ENCODE measurements around the gene CASP3.
"Not testable (repeated sequence)": the region's sequence is repeated elsewhere in the genome, so short reads cannot be mapped to it uniquely, and the experiment has no call there.

The CASP3 gene

DNA sequence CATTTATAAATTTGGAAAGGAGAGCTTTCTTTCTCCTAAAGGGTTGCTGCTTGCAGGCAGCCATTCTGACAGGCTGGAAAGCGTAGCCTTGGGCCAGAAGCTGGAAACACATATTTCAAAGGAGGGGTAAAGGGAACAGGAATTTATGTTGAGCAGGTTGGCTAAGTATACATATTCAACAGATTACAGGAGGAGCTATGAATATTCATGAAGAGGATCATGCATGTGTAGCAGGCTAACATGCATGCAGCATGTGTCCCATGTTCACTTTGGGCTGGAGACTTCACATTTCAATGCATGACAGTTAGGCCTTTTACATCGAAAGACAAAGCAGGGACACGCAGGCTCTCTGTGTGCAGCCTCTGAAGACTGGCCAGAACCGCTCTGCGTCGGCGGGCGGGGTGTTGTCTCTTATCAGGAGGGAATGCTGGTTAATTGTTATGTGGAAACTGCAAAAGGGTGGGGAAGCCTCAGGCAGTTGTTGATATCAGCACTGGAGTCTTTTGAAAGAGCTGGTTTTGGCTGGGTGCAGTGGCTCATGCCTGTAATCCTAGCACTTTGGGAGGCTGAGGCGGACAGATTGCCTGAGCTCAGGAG is 31.5 kb downstream of the CASP3 start:
- Histone ChIP-seq H2AFZ (ENCODE audit: low read depth, low read length) (no peak overlapping the region), H3K36me3 (ENCODE audit: insufficient read depth, low read length) (no peaks in the 10 kb centered on the region), H3K4me2 (ENCODE audit: insufficient read depth, low read length) (no peak overlapping the region), H3K4me1 (ENCODE audit: insufficient read depth, low read length) (no peaks in the 10 kb centered on the region), H3K9ac (ENCODE audit: low read depth, low read length) (no peak overlapping the region), H3K4me3 (ENCODE audit: low read depth in 1 of 2, low read length in 2 of 2) (no peak overlapping the region), H3K27me3 (ENCODE audit: insufficient read depth, low read length, poor library complexity) (no peaks in the 10 kb centered on the region), H3K9me3 (ENCODE audit: insufficient read depth, low read length, severe bottlenecking) (peaks cover 7% of the 10 kb centered on the region), H4K20me1 (ENCODE audit: insufficient read depth, low read length) (no peaks in the 10 kb centered on the region), H3K27ac (ENCODE audit: low read length) (no peak overlapping the region), H3K79me2 (ENCODE audit: insufficient read depth, low read length) (no peaks in the 10 kb centered on the region)
- TF ChIP-seq, protein P1, sequence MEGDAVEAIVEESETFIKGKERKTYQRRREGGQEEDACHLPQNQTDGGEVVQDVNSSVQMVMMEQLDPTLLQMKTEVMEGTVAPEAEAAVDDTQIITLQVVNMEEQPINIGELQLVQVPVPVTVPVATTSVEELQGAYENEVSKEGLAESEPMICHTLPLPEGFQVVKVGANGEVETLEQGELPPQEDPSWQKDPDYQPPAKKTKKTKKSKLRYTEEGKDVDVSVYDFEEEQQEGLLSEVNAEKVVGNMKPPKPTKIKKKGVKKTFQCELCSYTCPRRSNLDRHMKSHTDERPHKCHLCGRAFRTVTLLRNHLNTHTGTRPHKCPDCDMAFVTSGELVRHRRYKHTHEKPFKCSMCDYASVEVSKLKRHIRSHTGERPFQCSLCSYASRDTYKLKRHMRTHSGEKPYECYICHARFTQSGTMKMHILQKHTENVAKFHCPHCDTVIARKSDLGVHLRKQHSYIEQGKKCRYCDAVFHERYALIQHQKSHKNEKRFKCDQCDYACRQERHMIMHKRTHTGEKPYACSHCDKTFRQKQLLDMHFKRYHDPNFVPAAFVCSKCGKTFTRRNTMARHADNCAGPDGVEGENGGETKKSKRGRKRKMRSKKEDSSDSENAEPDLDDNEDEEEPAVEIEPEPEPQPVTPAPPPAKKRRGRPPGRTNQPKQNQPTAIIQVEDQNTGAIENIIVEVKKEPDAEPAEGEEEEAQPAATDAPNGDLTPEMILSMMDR (IDR thresholded peaks at IDR 0.05; ENCODE audit: borderline replicate concordance, extremely low read depth, low read length, poor library complexity, severe bottlenecking) = no peak
- TF ChIP-seq EZH2 (IDR thresholded peaks at IDR 0.05; ENCODE audit: borderline replicate concordance, low read depth, low read length, severe bottlenecking) = no peak
- no peak for DNase-seq
- no peak for ATAC-seq (ENCODE audit: insufficient read depth, low read depth)

DNA sequence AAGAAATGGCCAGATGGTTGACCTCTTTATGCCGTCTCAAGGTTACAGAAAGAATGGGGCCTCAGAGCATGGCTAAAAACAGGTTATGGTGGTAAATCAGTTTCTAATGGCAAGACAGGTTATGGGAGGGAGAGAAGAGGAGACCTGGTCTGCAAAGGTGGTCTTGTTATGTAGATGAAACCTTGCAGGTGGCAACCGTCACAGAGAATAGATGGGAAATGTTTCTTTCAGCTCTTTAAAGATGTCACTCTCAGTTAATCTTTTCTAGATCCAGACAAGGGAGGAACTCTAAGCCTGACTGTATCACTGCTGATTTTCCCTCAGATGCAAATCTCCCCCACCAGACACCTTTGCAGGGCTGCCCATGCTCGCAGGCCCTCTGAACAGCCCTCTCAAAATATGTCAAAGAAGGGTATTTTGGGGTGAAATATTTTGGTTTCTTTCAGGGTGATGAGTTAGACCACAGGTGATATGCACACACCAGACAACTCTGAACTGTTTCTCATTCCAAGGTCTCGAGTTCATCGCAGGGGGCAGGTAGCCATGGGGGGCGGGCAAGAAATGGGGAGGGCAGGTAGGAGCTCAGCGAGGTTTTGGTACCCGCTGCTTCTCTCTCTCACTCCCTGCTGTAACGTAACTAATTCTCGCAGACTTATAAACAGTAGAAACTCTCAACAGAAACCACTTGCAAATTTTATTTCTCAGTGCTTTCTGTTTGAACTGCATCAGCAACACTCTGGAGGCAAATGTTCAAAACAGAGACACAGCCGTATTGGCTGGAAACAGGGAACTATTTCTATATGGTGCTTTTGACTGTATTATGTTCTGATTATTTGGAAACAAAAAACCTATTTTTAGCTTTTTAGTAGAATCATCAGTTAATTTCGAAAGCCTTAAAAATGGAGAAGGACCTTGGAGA is 32.4 kb downstream of the CASP3 start:
- Histone ChIP-seq H3K27me3 (ENCODE audit: insufficient read depth, low read length, poor library complexity) (no peaks in the 10 kb centered on the region), H4K20me1 (ENCODE audit: insufficient read depth, low read length) (no peaks in the 10 kb centered on the region), H3K36me3 (ENCODE audit: insufficient read depth, low read length) (no peaks in the 10 kb centered on the region), H3K79me2 (ENCODE audit: insufficient read depth, low read length) (no peaks in the 10 kb centered on the region), H3K9ac (ENCODE audit: low read depth, low read length) (no peak overlapping the region), H3K27ac (ENCODE audit: low read length) (no peak overlapping the region), H3K4me2 (ENCODE audit: insufficient read depth, low read length) (no peak overlapping the region), H3K4me3 (ENCODE audit: low read depth in 1 of 2, low read length in 2 of 2) (no peak overlapping the region), H3K9me3 (ENCODE audit: insufficient read depth, low read length, severe bottlenecking) (peaks cover 7% of the 10 kb centered on the region), H3K4me1 (ENCODE audit: insufficient read depth, low read length) (no peaks in the 10 kb centered on the region), H2AFZ (ENCODE audit: low read depth, low read length) (no peak overlapping the region)
- TF ChIP-seq, protein P1 (IDR thresholded peaks at IDR 0.05; ENCODE audit: borderline replicate concordance, extremely low read depth, low read length, poor library complexity, severe bottlenecking) = no peak
- TF ChIP-seq EZH2 (IDR thresholded peaks at IDR 0.05; ENCODE audit: borderline replicate concordance, low read depth, low read length, severe bottlenecking) = no peak
- ATAC-seq (ENCODE audit: insufficient read depth, low read depth) (no peak), DNase-seq (no peak)

DNA sequence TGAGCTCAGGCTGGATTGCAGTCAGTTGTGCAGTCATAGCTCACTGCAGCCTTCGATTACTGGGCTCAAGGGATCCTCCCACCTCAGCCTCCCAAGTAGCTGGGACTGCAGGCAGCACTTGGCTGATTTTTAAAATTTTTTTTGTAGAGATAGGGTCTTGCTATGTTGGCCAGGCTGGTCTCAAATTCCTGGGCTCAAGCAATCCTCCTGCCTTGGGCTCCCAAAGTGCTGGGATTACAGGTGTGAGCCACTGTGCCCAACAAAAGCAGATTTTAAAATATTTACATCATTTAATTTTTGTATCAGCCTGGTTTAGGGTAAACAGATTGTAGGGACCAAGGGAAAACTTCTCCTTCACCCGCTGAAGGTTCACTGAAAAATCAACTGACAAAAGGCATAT is 33.1 kb downstream of the CASP3 start:
- H3K36me3 ChIP-seq (ENCODE audit: insufficient read depth, low read length); H3K27ac ChIP-seq (ENCODE audit: low read length); DNase-seq; H3K27me3 ChIP-seq (ENCODE audit: insufficient read depth, low read length, poor library complexity); H3K4me1 ChIP-seq (ENCODE audit: insufficient read depth, low read length); H4K20me1 ChIP-seq (ENCODE audit: insufficient read depth, low read length); ATAC-seq (ENCODE audit: insufficient read depth, low read depth); H3K9me3 ChIP-seq (ENCODE audit: insufficient read depth, low read length, severe bottlenecking); H3K9ac ChIP-seq (ENCODE audit: low read depth, low read length); H3K4me3 ChIP-seq (ENCODE audit: low read depth in 1 of 2, low read length in 2 of 2); H3K4me2 ChIP-seq (ENCODE audit: insufficient read depth, low read length); H2AFZ ChIP-seq (ENCODE audit: low read depth, low read length); H3K79me2 ChIP-seq (ENCODE audit: insufficient read depth, low read length): not testable (repeated sequence)

DNA sequence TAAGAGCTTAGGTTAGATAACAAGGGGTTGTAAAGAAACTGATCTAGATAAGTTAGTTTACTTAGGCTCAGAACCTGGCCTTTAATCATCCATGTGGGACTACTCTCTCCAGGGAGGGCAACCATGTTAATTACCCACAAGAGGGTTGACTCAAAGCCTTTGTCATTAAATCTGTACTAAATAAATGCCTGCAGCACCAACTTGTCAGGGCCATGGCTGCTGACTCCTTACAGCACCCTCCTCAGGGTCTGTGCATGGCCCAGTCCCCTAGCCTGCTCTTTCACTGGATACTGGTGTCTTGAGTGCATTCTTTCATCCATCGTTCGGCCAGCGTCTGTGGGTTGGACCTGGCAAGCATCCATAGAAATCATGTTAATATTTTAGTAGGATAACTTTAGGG is 34.7 kb downstream of the CASP3 start:
- H3K27ac ChIP-seq (ENCODE audit: low read length) = no peak overlapping the region
- H3K9ac ChIP-seq (ENCODE audit: low read depth, low read length) = no peak overlapping the region
- no peak overlapping the region for H3K4me2 ChIP-seq (ENCODE audit: insufficient read depth, low read length)
- ATAC-seq (ENCODE audit: insufficient read depth, low read depth) (no peak), DNase-seq (no peak)
- H2AFZ ChIP-seq (ENCODE audit: low read depth, low read length) = no peak overlapping the region
- TF ChIP-seq EZH2 (IDR thresholded peaks at IDR 0.05; ENCODE audit: borderline replicate concordance, low read depth, low read length, severe bottlenecking) = no peak
- TF ChIP-seq, protein P1 (IDR thresholded peaks at IDR 0.05; ENCODE audit: borderline replicate concordance, extremely low read depth, low read length, poor library complexity, severe bottlenecking) = no peak
- no peaks in the 10 kb centered on the region for H3K79me2 ChIP-seq (ENCODE audit: insufficient read depth, low read length)
- H3K9me3 ChIP-seq (ENCODE audit: insufficient read depth, low read length, severe bottlenecking) = peaks cover 7% of the 10 kb centered on the region
- H3K4me1 ChIP-seq (ENCODE audit: insufficient read depth, low read length) = no peaks in the 10 kb centered on the region
- H3K27me3 ChIP-seq (ENCODE audit: insufficient read depth, low read length, poor library complexity) = no peaks in the 10 kb centered on the region
- no peaks in the 10 kb centered on the region for H3K36me3 ChIP-seq (ENCODE audit: insufficient read depth, low read length)
- no peak overlapping the region for H3K4me3 ChIP-seq (ENCODE audit: low read depth in 1 of 2, low read length in 2 of 2)
- H4K20me1 ChIP-seq (ENCODE audit: insufficient read depth, low read length) = no peaks in the 10 kb centered on the region
